Endodermal cell (in vitro differentiated cells): ENCODE results near the gene HRK. TPM values are rescaled to one million over a fixed set of nuclear protein-coding genes. Genes with fewer than 3 reads are reported as not detected.

ENCODE experiments used
- DNase-seq: peaks from one replicate; pipeline ENCODE4 v3.0.0-alpha.2; 2017
- H3K27ac ChIP-seq: 2 replicates; pipeline ENCODE4 v1.5.1; 2013; ENCODE audit warnings: mild to moderate bottlenecking, low read depth, low read length, moderate library complexity
- H3K27me3 ChIP-seq: 2 replicates; pipeline ENCODE4 v1.6.1; 2013; ENCODE audit warnings: mild to moderate bottlenecking, low read length, moderate library complexity; ENCODE audit not compliant: insufficient read depth, control insufficient read depth, poor library complexity, severe bottlenecking
- H3K36me3 ChIP-seq: 2 replicates; pipeline ENCODE4 v1.7.0; 2013; ENCODE audit warnings: mild to moderate bottlenecking, low read length, moderate library complexity; ENCODE audit not compliant: control insufficient read depth, insufficient read depth
- H3K4me1 ChIP-seq: one replicate; pipeline ENCODE4 v1.7.0; 2013; ENCODE audit warnings: low read length; ENCODE audit not compliant: control insufficient read depth, insufficient read depth
- H3K4me3 ChIP-seq: 2 replicates; pipeline ENCODE4 v1.5.1; 2013; ENCODE audit warnings: mild to moderate bottlenecking, low read length, moderate library complexity
- H3K9ac ChIP-seq: 2 replicates; pipeline ENCODE4 v1.6.1; 2013; ENCODE audit warnings: mild to moderate bottlenecking, low read length, moderate library complexity; ENCODE audit not compliant: poor library complexity, severe bottlenecking; ENCODE audit errors: extremely low read depth
- H3K9me3 ChIP-seq: 2 replicates; pipeline ENCODE4 v1.6.1; 2013; ENCODE audit warnings: mild to moderate bottlenecking, low read length, moderate library complexity; ENCODE audit not compliant: control insufficient read depth
- H3K27ac Mint-ChIP-seq: 2 replicates; pipeline ENCODE4 v1.8.0; 2020; ENCODE audit warnings: mixed read lengths
- H3K27me3 Mint-ChIP-seq: 2 replicates; pipeline ENCODE4 v1.8.0; 2021; ENCODE audit warnings: mild to moderate bottlenecking, mixed read lengths; ENCODE audit not compliant: insufficient read depth
- H3K36me3 Mint-ChIP-seq: 2 replicates; pipeline ENCODE4 v1.8.0; 2020; ENCODE audit warnings: low read depth, mixed read lengths
- H3K4me1 Mint-ChIP-seq: 2 replicates; pipeline ENCODE4 v1.8.0; 2020; ENCODE audit warnings: mixed read lengths
- H3K4me3 Mint-ChIP-seq: 2 replicates; pipeline ENCODE4 v1.8.0; 2020; ENCODE audit warnings: mild to moderate bottlenecking, moderate library complexity, mixed read lengths
- H3K9me3 Mint-ChIP-seq: 2 replicates; pipeline ENCODE4 v1.8.0; 2020; ENCODE audit warnings: mild to moderate bottlenecking, mixed read lengths
- CTCF ChIP-seq: fragments of 200-600 bp; sonication (generic); conservative IDR thresholded peaks from 2 replicates; pipeline ENCODE4 v1.5.0; 2021; ENCODE audit warnings: antibody characterized with exemption, mild to moderate bottlenecking
- WGBS, 2 experiments: methylation state at CpG; one replicate each; pipeline versions ENCODE4 v1.1.5 to v1.1.7; 2013; ENCODE audit warnings: missing lambda C conversion rate in 2 of 2, mixed read lengths in 1 of 2; ENCODE audit not compliant: insufficient coverage in 1 of 2, insufficient read length in 1 of 2; 5-methylcytosine and 5-hydroxymethylcytosine counted together
- total RNA-seq, 2 donors: library from RNA; stranded (reverse); fragmentation: NEBNext Ultra II Directional in 1 of 2; extraction: Animal tissue kit (Norgen Biotek cat#: 25700) in 1 of 2; gene quantifications; 2 replicates in 1 of 2; 3 replicates in 1 of 2; pipeline ENCODE4 v1.2.1, GENCODE V29; 2021

The HRK gene
- total RNA-seq, 2 donors from 2014 or later = 1.4 to 1.6 TPM

- Histone ChIP-seq H3K36me3 (peaks cover 8% of the 10 kb centered on the region), H3K4me3 (no peak overlapping the region), H3K4me1 (peaks cover 15% of the 10 kb centered on the region), H3K9me3 (no peaks in the 10 kb centered on the region), H3K27me3 (no peaks in the 10 kb centered on the region), H3K9ac (no peak overlapping the region), H3K27ac (no peak overlapping the region)
- Mint-ChIP-seq H3K27me3 (no peaks in the 10 kb centered on the region), H3K27ac (no peak overlapping the region), H3K36me3 (peaks cover 14% of the 10 kb centered on the region), H3K4me1 (peaks cover 68% of the 10 kb centered on the region), H3K9me3 (no peaks in the 10 kb centered on the region), H3K4me3 (no peak overlapping the region)
- DNase-seq = no peak
- WGBS, 2 experiments = 80 to 84% methylated on average over 2 of the region's 2 CpGs
- TF ChIP-seq CTCF = no peak
These were observed 41.1 kb upstream of the HRK start for GRCh38 chr12:116922194-116922897.

- H3K4me3 Mint-ChIP-seq = no peak overlapping the region
- Histone ChIP-seq H3K9ac (no peak overlapping the region), H3K27ac (no peak overlapping the region), H3K4me3 (no peak overlapping the region), H3K9me3 (no peaks in the 10 kb centered on the region), H3K4me1 (peaks cover 17% of the 10 kb centered on the region), H3K36me3 (peaks cover 12% of the 10 kb centered on the region), H3K27me3 (no peaks in the 10 kb centered on the region)
- no peaks in the 10 kb centered on the region for H3K9me3 Mint-ChIP-seq
- H3K36me3 Mint-ChIP-seq = peaks cover 17% of the 10 kb centered on the region
- 95% methylated on average over 2 of the region's 3 CpGs; no CpG with 5 or more reads in 1 of the 2 experiments for WGBS, 2 experiments
- H3K27ac Mint-ChIP-seq = no peak overlapping the region
- no peak for TF ChIP-seq CTCF
- no peaks in the 10 kb centered on the region for H3K27me3 Mint-ChIP-seq
- H3K4me1 Mint-ChIP-seq = peaks cover 68% of the 10 kb centered on the region
- DNase-seq = no peak
These were observed 39.7 kb upstream of the HRK start for GRCh38 chr12:116920939-116921338.

- peaks cover 24% of the 10 kb centered on the region for H3K36me3 Mint-ChIP-seq
- H3K27ac ChIP-seq = no peak overlapping the region
- no peaks in the 10 kb centered on the region for H3K9me3 ChIP-seq
- peaks cover 17% of the 10 kb centered on the region for H3K4me1 ChIP-seq
- no peaks in the 10 kb centered on the region for H3K9me3 Mint-ChIP-seq
- peak overlapping the region; percentile 64 for H3K4me3 ChIP-seq
- no peak overlapping the region for H3K4me3 Mint-ChIP-seq
- peaks cover 14% of the 10 kb centered on the region for H3K36me3 ChIP-seq
- WGBS, 2 experiments = 90 to 96% methylated on average over 4 to 6 of the region's 6 CpGs
- peak overlapping the region; percentile 35 for H3K27ac Mint-ChIP-seq
- H3K9ac ChIP-seq = no peak overlapping the region
- no peaks in the 10 kb centered on the region for H3K27me3 Mint-ChIP-seq
- H3K27me3 ChIP-seq = no peaks in the 10 kb centered on the region
- DNase-seq = no peak
- H3K4me1 Mint-ChIP-seq = peaks cover 65% of the 10 kb centered on the region
- TF ChIP-seq CTCF = no peak
These were observed 38.7 kb upstream of the HRK start for GRCh38 chr12:116919706-116920485.
